A549 (cell line): Measurements from ENCODE around the gene PDGFB. TPM values are rescaled to one million over a fixed set of nuclear protein-coding genes. Genes with fewer than 3 reads are reported as not detected.

ENCODE experiments used
- ATAC-seq, 2 experiments: fragments of 200-7000 bp in 1 of 2; fragments of >200 bp in 1 of 2; cut with Nextera tagmentation in 1 of 2; cut with Tn5 transposase in 1 of 2; 3 replicates each; pipeline versions ENCODE4 v1.8.0 to v1.9.1; 2018 to 2020; ENCODE audit warnings: mild to moderate bottlenecking in 1 of 2, moderate library complexity in 1 of 2
- CTCF ChIA-PET: fragments of 300-600 bp; sonication (Branson Sonifier 250); formaldehyde crosslinking; extraction: SDS; loops from one replicate; lab custom pipeline; 2021; ENCODE audit warnings: antibody characterized with exemption, inconsistent platforms; lab: Yijun Ruan, JAX
- POLR2A ChIA-PET: fragments of 350-600 bp; formaldehyde crosslinking; extraction: SDS; loops from one replicate; lab custom pipeline; 2021; ENCODE audit warnings: antibody characterized with exemption, inconsistent platforms; lab: Yijun Ruan, JAX
- DNase-seq, 2 experiments: peaks; one replicate each; pipeline versions ENCODE4 v3.0.0 to v3.0.0-alpha.2; 2011 to 2016; ENCODE audit warnings: low read depth in 1 of 2, low spot score in 1 of 2
- FAIRE-seq: peaks from 2 replicates; lab custom pipeline; 2011; peaks lifted over from hg19 to GRCh38; lab: Jason Lieb, UNC
- H3K27ac ChIP-seq, 2 experiments: fragments of >200 bp; sonication (Bioruptor Twin); formaldehyde crosslinking; 3 replicates each; pipeline ENCODE4 v1.5.1; 2016 to 2017
- H3K4me1 ChIP-seq: fragments of >200 bp; sonication (Bioruptor Twin); formaldehyde crosslinking; 3 replicates; pipeline ENCODE4 v1.6.1; 2016
- H3K4me2 ChIP-seq: fragments of >200 bp; sonication (Bioruptor Twin); formaldehyde crosslinking; 3 replicates; pipeline ENCODE4 v1.6.1; 2016
- H3K4me3 ChIP-seq: fragments of >200 bp; sonication (Bioruptor Twin); formaldehyde crosslinking; 3 replicates; pipeline ENCODE4 v1.5.1; 2016
- H3K9me3 ChIP-seq: fragments of >200 bp; sonication (Bioruptor Twin); formaldehyde crosslinking; 3 replicates; pipeline ENCODE4 v1.6.1; 2016
- ATOH8 ChIP-seq: fragments of 250-450 bp; sonication (Bioruptor Pico); IDR thresholded peaks from 2 replicates; pipeline ENCODE4 v1.5.0; 2020; ENCODE audit warnings: low read depth, mild to moderate bottlenecking, moderate library complexity
- CBX2 ChIP-seq: fragments of 200-600 bp; sonication (generic); IDR thresholded peaks from 2 replicates; pipeline ENCODE4 v1.6.1; 2016; ENCODE audit warnings: low read depth, mild to moderate bottlenecking, borderline replicate concordance
- CBX8 ChIP-seq: fragments of 200-600 bp; sonication (generic); IDR thresholded peaks from 2 replicates; pipeline ENCODE4 v1.6.1; 2016
- CEBPB ChIP-seq, 2 experiments: fragments of >200 bp in 1 of 2; sonication (Bioruptor Twin) in 1 of 2; formaldehyde crosslinking in 1 of 2; IDR thresholded peaks; 2 replicates each; pipeline ENCODE4 v1.6.1; 2012 to 2016
- CHD2 ChIP-seq: fragments of 150-350 bp; IDR thresholded peaks from 2 replicates; pipeline ENCODE4 v1.6.1; 2014; ENCODE audit warnings: low read length; ENCODE audit not compliant: partially characterized antibody
- E2F6 ChIP-seq: IDR thresholded peaks from 2 replicates; pipeline ENCODE4 v1.6.1; 2012; ENCODE audit warnings: low read depth, borderline replicate concordance
- EP300 ChIP-seq, 2 experiments: fragments of >200 bp; sonication (Bioruptor Twin); formaldehyde crosslinking; IDR thresholded peaks; 2 replicates in 1 of 2; 3 replicates in 1 of 2; pipeline ENCODE4 v1.6.1; 2016 to 2017
- FOSL2 ChIP-seq, 2 experiments: fragments of 450-650 bp in 1 of 2; fragments of >200 bp in 1 of 2; sonication (Bioruptor Twin) in 1 of 2; formaldehyde crosslinking; IDR thresholded peaks; 2 replicates each; pipeline versions ENCODE4 v1.5.0 to v1.6.1; 2016 to 2020; ENCODE audit warnings: mild to moderate bottlenecking in 1 of 2, moderate library complexity in 1 of 2
- FOXS1 ChIP-seq: fragments of 250-450 bp; sonication (Bioruptor Pico); IDR thresholded peaks from 2 replicates; pipeline ENCODE4 v1.5.0; 2020; ENCODE audit warnings: mild to moderate bottlenecking, moderate library complexity
- HDAC2 ChIP-seq: fragments of 200-600 bp; sonication (generic); IDR thresholded peaks from 2 replicates; pipeline ENCODE4 v1.6.1; 2016
- HEYL ChIP-seq: fragments of 250-450 bp; sonication (Bioruptor Pico); IDR thresholded peaks from 2 replicates; pipeline ENCODE4 v1.8.0; 2021; ENCODE audit warnings: mild to moderate bottlenecking, moderate library complexity
- HOXA7 ChIP-seq: fragments of 250-450 bp; sonication (Bioruptor Pico); IDR thresholded peaks from 2 replicates; pipeline ENCODE4 v1.5.0; 2020; ENCODE audit warnings: mild to moderate bottlenecking, moderate library complexity
- HOXB5 ChIP-seq: fragments of 250-450 bp; sonication (Bioruptor Pico); IDR thresholded peaks from 2 replicates; pipeline ENCODE4 v1.5.0; 2020; ENCODE audit warnings: mild to moderate bottlenecking, moderate library complexity
- JUN ChIP-seq, 2 experiments: fragments of >200 bp; sonication (Bioruptor Twin); formaldehyde crosslinking; IDR thresholded peaks; 2 replicates in 1 of 2; 3 replicates in 1 of 2; pipeline ENCODE4 v1.6.1; 2016 to 2017
- JUNB ChIP-seq: fragments of >200 bp; sonication (Bioruptor Twin); formaldehyde crosslinking; IDR thresholded peaks from 2 replicates; pipeline ENCODE4 v1.6.1; 2016
- MAFK ChIP-seq: fragments of 450-650 bp; IDR thresholded peaks from 2 replicates; pipeline ENCODE4 v1.6.1; 2014; ENCODE audit not compliant: partially characterized antibody
- MAX ChIP-seq: IDR thresholded peaks from 2 replicates; pipeline ENCODE4 v1.6.1; 2012
- MYC ChIP-seq: IDR thresholded peaks from 2 replicates; pipeline ENCODE4 v1.6.1; 2012; ENCODE audit warnings: mild to moderate bottlenecking, inconsistent platforms, low read length, improper control_type of control experiment, borderline replicate concordance
- NFE2L2 ChIP-seq: fragments of 150-350 bp; conservative IDR thresholded peaks from 2 replicates; pipeline ENCODE4 v1.6.1; 2014; ENCODE audit warnings: low read length
- NPAS2 ChIP-seq: fragments of 250-450 bp; sonication (Bioruptor Pico); IDR thresholded peaks from 2 replicates; pipeline ENCODE4 v1.8.0; 2022; ENCODE audit warnings: mild to moderate bottlenecking, moderate library complexity, borderline replicate concordance
- NR3C1 ChIP-seq: fragments of >200 bp; sonication (Bioruptor Twin); formaldehyde crosslinking; IDR thresholded peaks from 3 replicates; pipeline ENCODE4 v1.6.1; 2017
- POLR2AphosphoS2 ChIP-seq: conservative IDR thresholded peaks from 2 replicates; pipeline ENCODE4 v1.6.1; 2012; ENCODE audit warnings: low read length, improper control_type of control experiment, inconsistent platforms
- RAD21 ChIP-seq, 2 experiments: fragments of >200 bp in 1 of 2; sonication (Bioruptor Twin) in 1 of 2; formaldehyde crosslinking in 1 of 2; IDR thresholded peaks in 1 of 2; conservative IDR thresholded peaks in 1 of 2; 2 replicates in 1 of 2; 3 replicates in 1 of 2; pipeline ENCODE4 v1.6.1; 2012 to 2018; ENCODE audit warnings: inconsistent platforms in 1 of 2
- RARB ChIP-seq: fragments of 250-450 bp; sonication (Bioruptor Pico); IDR thresholded peaks from 2 replicates; pipeline ENCODE4 v1.8.0; 2021; ENCODE audit warnings: mild to moderate bottlenecking, moderate library complexity
- REST ChIP-seq: fragments of 200-600 bp; sonication (generic); IDR thresholded peaks from 2 replicates; pipeline ENCODE4 v1.6.1; 2016; ENCODE audit warnings: antibody characterized with exemption, mild to moderate bottlenecking, moderate library complexity
- RFX5 ChIP-seq: fragments of 450-650 bp; IDR thresholded peaks from 2 replicates; pipeline ENCODE4 v1.7.1; 2014; ENCODE audit warnings: antibody characterized with exemption, mild to moderate bottlenecking, moderate library complexity
- RNF2 ChIP-seq: fragments of 200-600 bp; sonication (generic); IDR thresholded peaks from 2 replicates; pipeline ENCODE4 v1.6.1; 2016; ENCODE audit warnings: low read depth, mild to moderate bottlenecking, antibody characterized with exemption, moderate library complexity, borderline replicate concordance
- SMC3 ChIP-seq: fragments of >200 bp; sonication (Bioruptor Twin); formaldehyde crosslinking; IDR thresholded peaks from 3 replicates; pipeline ENCODE4 v1.6.1; 2018; ENCODE audit warnings: inconsistent platforms
- SREBF2 ChIP-seq: fragments of 450-650 bp; IDR thresholded peaks from 2 replicates; pipeline ENCODE4 v1.6.1; 2014; ENCODE audit warnings: mild to moderate bottlenecking, moderate library complexity
- TFCP2L1 ChIP-seq: fragments of 250-450 bp; sonication (Bioruptor Pico); IDR thresholded peaks from 2 replicates; pipeline ENCODE4 v1.5.0; 2021; ENCODE audit warnings: mild to moderate bottlenecking
- ZFP36 ChIP-seq: fragments of 450-650 bp; IDR thresholded peaks from 2 replicates; pipeline ENCODE4 v1.6.1; 2014; ENCODE audit warnings: borderline replicate concordance; ENCODE audit not compliant: partially characterized antibody
- ZNF302 ChIP-seq: fragments of 250-450 bp; sonication (Bioruptor Pico); IDR thresholded peaks from 2 replicates; pipeline ENCODE4 v1.9.0; 2021; ENCODE audit warnings: inconsistent platforms, mild to moderate bottlenecking, moderate library complexity
- ZSCAN20 ChIP-seq: fragments of 250-450 bp; sonication (Bioruptor Pico); IDR thresholded peaks from 2 replicates; pipeline ENCODE4 v1.8.0; 2022; ENCODE audit warnings: mild to moderate bottlenecking, moderate library complexity
- WGBS: methylation state at CpG from one replicate; pipeline ENCODE4 v1.1.6; 2017; ENCODE audit errors: missing lambda C conversion rate; 5-methylcytosine and 5-hydroxymethylcytosine counted together
- polyA plus RNA-seq, 4 experiments: library from polyadenylated mRNA; depleted of rRNA in 3 of 4; stranded (reverse); fragments of >200 nt; fragmentation: RNase III in 1 of 4; extraction: RNeasy Plus Mini Kit Qiagen cat#74134 plus additional on column Dnase treatment in 1 of 4; gene quantifications; 2 replicates in 3 of 4; 3 replicates in 1 of 4; pipeline ENCODE4 v1.2.3, GENCODE V29; 2011 to 2017

Gene PDGFB
- polyA plus RNA-seq, 2 of the 4 experiments (the other 2 are of a cell fraction): 2.1 to 4.5 TPM

GRCh38 chr22:39254122-39254521 lies 9.3 kb upstream of the PDGFB start:
- no peak for TF ChIP-seq SMC3
- no peak for TF ChIP-seq NR3C1
- no peak for TF ChIP-seq MYC
- TF ChIP-seq MAFK: no peak

GRCh38 chr22:39253435-39254070 lies 8.8 kb upstream of the PDGFB start:
- Histone ChIP-seq H3K4me3 (peak overlapping the region; percentile 31; the same call in 2 of the 3 replicates), H3K4me2 (peak overlapping the region; percentile 96), H3K9me3 (no peaks in the 10 kb centered on the region), H3K27ac (peak overlapping the region; percentile 78 to 91), H3K4me1 (peaks cover 41% of the 10 kb centered on the region)
- POLR2A ChIA-PET: interaction anchor here (0.6 to 1.7 kb wide), 6 partner anchors 8 to 64 kb away, joined by 3 to 8 read pairs (median 4); partner anchors contain the start of gene PDGFB
- CTCF ChIA-PET: interaction anchor here (0.8 to 2.9 kb wide), 11 partner anchors 9 to 274 kb away, joined by 3 to 16 read pairs (median 3); partner anchors contain the start of gene PDGFB
- ATAC-seq (peak; percentile 84 to 87), FAIRE-seq (no peak), DNase-seq (peak; percentile 81 to 86)
- WGBS: no CpG with 5 or more reads among the region's 19 CpGs
- no peak for TF ChIP-seq NPAS2 (CRISPR knock-in tag)
- TF ChIP-seq SREBF2: no peak
- TF ChIP-seq EP300 (IDR thresholded peaks at IDR 0.05): 0 out of 5 replicates have a peak, but pooled peaks of 1 of the 2 experiments have one; percentile 35
- no peak for TF ChIP-seq ZSCAN20
- no peak for TF ChIP-seq NR3C1
- TF ChIP-seq ATOH8 (CRISPR knock-in tag): no peak
- no peak for TF ChIP-seq RAD21 (conservative IDR thresholded peaks at IDR 0.05 in 1 of 2, IDR thresholded peaks at IDR 0.05 in 1 of 2)
- no peak for TF ChIP-seq CEBPB (IDR thresholded peaks at IDR 0.05)
- TF ChIP-seq CBX8: no peak
- TF ChIP-seq ZNF302 (CRISPR knock-in tag): no peak
- TF ChIP-seq HOXB5 (CRISPR knock-in tag): no peak
- peak in 1 of 2 experiments; percentile 46; a peak in 1 of 5 replicates for TF ChIP-seq JUN (IDR thresholded peaks at IDR 0.05)
- TF ChIP-seq RARB (CRISPR knock-in tag): no peak
- TF ChIP-seq MAX: 0 out of 2 replicates have a peak, but pooled peaks have one; percentile 44
- TF ChIP-seq HDAC2: no peak
- TF ChIP-seq CHD2: no peak
- TF ChIP-seq MAFK: no peak
- no peak for TF ChIP-seq RFX5
- TF ChIP-seq REST: no peak
- TF ChIP-seq E2F6: no peak
- no peak for TF ChIP-seq NFE2L2
- peak; percentile 41; the same call in 1 of the 2 replicates for TF ChIP-seq FOSL2 (IDR thresholded peaks at IDR 0.05)
- TF ChIP-seq FOSL2 (CRISPR knock-in tag; IDR thresholded peaks at IDR 0.05): peak; percentile 86
- TF ChIP-seq POLR2AphosphoS2: no peak
- TF ChIP-seq HEYL (CRISPR knock-in tag): no peak
- no peak for TF ChIP-seq RNF2
- no peak for TF ChIP-seq TFCP2L1 (CRISPR knock-in tag)
- no peak for TF ChIP-seq ZFP36
- TF ChIP-seq CBX2: no peak
- no peak for TF ChIP-seq FOXS1 (CRISPR knock-in tag)
- TF ChIP-seq JUNB: peak; percentile 54
- TF ChIP-seq HOXA7 (CRISPR knock-in tag): no peak

More at GRCh38 chr22:39254122-39254521, 9.3 kb upstream of the PDGFB start:
- POLR2A ChIA-PET: interaction anchor here (1.3 to 1.7 kb wide), 2 partner anchors 38 to 64 kb away, joined by 4 to 8 read pairs; no protein-coding TSS in a partner anchor
- DNase-seq: no peak
- 80% methylated on average over 2 of the region's 14 CpGs for WGBS
- peak; percentile 10 to 32; a peak in 3 of 6 replicates for ATAC-seq
- Histone ChIP-seq H3K4me2 (peak overlapping the region; percentile 96), H3K4me3 (no peak overlapping the region), H3K9me3 (no peaks in the 10 kb centered on the region), H3K27ac (peak overlapping the region; percentile 78 to 91), H3K4me1 (peaks cover 41% of the 10 kb centered on the region)
- CTCF ChIA-PET: interaction anchor here (0.6 to 2.9 kb wide), 6 partner anchors 10 to 118 kb away, joined by 3 to 16 read pairs (median 4); partner anchors contain the start of gene PDGFB
- no peak for FAIRE-seq
